GM18867 (cell line): ENCODE measurements around the gene ERCC2.
"Not testable (repeated sequence)": the region's sequence is repeated elsewhere in the genome, so short reads cannot be mapped to it uniquely, and the experiment has no call there.

Experiments
- ATAC-seq: cut with Tn5 transposase; IDR thresholded peaks from one replicate; pipeline ENCODE4 v1.9.1; 2021; ENCODE audit warnings: mild to moderate bottlenecking, moderate library complexity; ENCODE audit not compliant: unreplicated experiment

Gene ERCC2

DNA sequence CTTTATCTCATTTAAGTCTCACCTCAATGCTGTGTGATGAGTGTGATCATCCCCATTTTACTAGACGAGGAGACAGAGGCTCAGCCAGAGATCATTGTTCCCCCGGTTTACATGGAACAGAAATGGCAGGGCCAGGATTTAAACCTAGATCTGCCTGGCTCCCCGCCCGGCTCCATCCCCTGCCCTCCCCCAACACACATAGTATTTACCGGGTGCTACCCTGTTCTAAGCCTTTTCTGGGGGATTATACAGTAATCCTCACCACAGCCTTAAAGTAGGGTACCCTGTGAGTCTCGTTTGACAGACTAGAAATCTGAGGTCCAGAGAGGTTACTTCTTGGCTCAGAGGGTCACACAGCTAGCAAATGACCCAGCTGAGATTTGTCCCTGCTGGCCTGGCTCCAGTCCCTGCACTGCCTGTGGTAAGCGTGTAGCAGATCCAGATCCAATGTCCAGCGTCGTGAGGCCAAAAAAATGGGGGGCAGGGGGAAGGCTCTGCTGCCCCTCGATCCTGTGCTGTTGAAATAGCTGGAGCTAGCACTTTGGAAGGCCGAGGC is 33.6 kb downstream of the ERCC2 start:
- no peak for ATAC-seq

DNA sequence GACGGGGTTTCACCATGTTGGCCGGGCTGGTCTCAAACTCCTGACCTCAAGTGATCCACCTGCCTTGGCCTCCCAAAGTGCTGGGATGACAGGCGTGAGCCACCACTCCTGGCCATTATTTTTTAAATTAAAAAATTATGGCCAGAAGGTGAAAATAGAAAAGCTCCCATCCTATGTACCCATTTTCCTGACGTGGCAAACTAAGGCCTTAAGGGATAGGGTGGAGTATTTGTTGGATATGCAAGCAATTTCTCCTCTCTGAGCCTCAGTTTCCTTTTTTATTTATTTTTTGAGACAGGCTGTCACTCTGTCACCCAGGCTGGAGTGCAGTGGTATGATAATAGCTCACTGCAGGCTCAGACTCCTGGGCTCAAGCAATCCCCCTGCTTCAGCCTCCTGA is 35.5 kb downstream of the ERCC2 start:
- not testable (repeated sequence) for ATAC-seq

DNA sequence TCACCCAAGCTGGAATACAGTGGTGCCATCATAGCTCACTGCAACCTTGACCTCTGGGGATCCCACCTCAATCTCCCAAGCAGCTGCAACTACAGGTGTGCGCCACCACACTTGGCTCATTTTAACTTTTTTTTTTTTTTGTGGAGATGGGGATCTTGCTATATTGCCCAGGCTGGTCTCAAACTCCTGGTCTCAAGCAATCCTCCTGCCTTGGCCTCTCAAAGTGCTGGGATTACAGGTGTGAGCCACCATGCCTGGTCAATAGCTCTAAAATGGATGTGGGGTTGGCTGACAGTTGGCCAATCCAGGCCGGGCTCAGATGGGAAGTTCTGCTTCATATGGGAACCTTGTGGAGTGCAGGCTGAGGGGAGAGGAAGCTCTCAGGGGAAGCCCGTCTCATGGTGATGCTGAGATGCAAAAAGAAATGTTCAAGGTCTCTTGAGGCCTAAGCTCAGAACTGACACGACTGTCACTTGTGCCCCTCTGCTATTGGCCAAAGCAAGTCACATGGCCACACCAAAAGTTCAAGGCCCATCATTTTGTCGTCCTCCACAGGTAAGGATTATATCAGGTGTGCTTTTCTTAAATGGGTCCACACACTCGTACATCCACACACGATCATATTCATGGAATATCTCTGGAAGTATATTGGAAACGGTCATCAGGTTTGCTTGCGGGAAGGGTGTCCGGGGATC is 36.6 kb downstream of the ERCC2 start:
- no peak for ATAC-seq

DNA sequence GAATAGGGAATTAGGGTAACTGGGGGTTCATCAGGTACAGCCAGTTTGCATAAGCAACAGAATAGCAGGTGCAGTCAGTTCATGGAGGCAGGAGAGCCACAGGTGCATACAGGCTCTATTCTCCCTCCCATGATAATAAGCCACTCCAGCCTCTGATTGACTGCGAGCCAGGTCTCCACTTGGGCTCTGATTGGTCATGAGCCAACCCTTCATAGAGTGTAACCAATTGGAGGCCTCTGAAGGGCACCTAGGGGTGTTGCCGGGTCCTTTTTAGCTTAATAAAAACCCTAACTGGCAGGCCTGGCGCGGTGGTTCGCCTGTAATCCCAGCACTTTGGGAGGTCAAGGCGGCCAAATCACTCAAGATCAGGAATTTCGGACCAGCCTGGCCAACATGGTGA is 39.0 kb downstream of the ERCC2 start:
- no peak for ATAC-seq

DNA sequence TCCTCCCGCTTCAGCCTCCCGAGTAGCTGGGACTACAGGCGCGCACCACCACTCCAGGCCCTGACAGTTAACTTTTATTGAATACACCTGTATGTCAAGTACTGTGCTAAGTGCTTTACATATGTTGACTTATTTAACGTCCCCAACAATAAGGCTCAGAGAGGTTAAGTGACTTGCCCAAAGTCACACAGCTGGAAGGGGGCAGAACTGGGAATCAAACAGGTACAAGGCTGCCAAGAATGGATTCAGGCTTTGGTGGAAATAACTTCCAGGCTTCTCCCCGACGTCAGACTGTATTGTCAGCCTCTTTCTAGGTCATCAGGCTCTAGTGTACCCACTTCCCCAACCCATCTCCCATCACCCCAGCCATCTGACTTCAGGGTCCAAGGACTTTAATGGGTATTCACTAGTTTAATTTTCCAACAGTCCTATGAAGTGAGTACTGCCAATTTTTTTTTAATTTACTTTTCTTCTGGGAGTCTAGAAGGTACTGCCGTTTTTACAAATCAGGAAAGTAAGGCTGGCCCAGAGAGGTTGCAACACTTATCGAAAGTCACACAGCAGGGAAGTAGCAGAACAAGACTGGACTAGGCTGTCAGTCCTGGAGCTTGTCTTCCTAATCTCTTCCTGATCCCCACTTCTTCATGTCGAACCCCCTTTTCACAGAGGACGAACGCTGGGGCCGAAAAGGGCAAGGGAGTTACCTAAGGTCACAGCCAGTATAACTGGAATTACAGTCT is 42.8 kb downstream of the ERCC2 start:
- no peak for ATAC-seq

DNA sequence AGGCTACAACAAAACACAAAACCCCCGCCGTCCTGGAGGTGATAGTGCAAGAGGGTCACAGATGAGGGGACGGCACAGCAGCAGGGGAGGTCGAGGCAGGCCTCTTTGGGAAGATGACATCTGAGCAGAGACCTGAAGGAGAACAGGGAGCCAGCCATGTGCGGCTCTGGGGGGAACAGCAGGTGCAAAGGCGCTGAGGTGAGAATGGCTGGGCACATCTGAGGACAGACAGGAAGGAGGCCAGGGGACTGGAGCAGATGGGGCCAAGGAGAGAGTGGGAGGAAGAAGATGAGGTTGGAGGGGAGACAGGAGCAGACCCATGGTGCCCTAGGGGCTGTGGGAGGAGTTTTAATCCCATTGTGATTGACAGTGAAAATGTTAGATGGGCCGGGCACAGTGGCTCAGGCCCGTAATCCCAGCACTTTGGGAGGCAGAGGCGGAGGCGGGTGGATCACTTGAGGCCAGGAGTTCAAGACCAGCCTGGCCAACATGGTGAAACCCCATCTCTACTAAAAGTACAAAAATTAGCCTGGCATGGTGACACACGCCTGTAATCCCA is 45.9 kb downstream of the ERCC2 start:
- ATAC-seq: no peak

DNA sequence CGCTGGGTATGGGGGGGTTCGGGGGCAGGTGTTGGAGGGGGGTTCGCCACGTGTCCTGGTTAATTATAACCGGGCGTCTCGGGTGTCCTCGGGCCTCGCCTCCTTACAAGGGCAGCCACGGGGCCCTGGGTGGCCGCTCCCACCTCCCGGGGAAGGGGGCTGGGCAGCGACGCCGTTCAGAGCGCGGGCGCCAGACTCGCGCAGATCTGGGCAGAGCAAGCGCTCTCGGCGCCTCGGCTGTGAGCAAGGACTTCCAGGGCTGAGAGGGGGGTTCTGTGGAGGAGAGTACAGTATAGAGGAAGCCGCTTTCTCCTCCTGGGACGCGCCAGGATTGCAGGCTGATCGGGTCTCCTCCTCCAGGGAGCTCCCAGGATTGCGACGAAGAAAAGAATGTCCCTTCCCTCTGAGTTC is 46.7 kb downstream of the ERCC2 start:
- no peak for ATAC-seq

DNA sequence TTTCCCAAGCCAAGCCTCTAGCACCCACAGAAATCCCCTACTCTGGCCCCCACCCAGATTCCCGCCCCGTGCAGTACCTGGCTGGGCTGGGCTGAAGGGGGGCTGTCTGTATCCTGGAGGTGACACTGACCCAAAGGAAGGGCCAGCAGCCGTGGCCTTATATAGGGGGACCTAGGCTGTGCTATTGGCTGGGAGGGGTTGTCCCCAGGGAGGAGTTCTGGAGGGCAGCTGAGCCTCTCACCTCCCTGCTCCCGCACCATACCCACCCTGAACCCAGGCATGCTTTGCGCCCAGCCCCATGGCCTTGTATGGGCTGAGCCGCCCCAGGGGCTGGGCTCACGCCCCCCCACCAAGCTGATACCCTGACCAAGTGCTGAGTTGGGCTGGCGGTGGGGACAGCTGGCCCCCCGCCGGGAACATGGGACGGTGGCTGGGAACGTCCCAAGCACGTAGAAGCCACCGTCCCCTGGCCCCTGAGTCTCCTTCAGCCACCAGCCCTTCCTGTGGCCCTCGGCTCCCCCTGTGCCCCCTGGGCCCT is 47.6 kb downstream of the ERCC2 start, which contains the start of gene CKM:
CKM (minus strand) TSS at position 132 of the 538 bp plus-strand sequence. CDS start 3,162 bp downstream, outside the sequence.
- ATAC-seq: no peak

DNA sequence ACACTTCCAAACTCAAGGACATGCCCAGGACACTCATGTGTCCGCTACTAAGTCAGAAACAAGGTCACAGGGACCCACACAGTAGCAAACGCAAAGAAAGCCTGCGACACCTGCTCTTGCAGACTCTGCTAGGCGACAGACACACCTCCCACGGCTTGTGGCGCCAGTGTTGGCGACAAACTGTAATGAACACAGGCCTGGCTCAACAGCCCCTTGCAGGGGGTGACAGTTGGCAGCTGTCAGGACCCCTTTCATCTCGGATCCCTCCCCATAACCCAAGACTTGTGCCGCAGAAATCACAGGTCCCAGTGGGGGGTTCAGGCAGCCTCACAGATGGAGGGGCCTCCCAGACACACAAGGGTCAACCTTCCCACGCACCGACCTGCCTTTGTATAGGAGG is 48.1 kb downstream of the ERCC2 start:
- ATAC-seq: no peak

DNA sequence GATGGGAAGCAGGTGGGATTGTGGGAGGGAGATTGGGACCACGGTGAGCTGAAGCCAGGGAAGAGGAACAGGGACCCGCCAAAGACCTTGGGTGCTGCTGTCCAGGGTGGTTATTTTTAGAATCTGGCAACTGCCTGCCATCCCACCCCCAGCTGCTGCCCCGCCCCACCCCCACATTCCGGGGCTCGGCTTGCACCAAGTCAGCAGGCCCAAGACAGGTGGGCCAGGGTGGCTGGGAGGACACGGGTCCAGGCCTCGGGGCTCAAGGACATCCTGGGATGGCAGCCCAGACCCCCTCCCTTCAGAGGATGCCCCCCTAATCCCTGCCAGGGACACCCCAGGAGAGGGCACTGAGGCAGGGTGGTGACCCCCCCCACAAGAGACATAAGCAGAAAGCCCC is 48.5 kb downstream of the ERCC2 start:
- no peak for ATAC-seq

DNA sequence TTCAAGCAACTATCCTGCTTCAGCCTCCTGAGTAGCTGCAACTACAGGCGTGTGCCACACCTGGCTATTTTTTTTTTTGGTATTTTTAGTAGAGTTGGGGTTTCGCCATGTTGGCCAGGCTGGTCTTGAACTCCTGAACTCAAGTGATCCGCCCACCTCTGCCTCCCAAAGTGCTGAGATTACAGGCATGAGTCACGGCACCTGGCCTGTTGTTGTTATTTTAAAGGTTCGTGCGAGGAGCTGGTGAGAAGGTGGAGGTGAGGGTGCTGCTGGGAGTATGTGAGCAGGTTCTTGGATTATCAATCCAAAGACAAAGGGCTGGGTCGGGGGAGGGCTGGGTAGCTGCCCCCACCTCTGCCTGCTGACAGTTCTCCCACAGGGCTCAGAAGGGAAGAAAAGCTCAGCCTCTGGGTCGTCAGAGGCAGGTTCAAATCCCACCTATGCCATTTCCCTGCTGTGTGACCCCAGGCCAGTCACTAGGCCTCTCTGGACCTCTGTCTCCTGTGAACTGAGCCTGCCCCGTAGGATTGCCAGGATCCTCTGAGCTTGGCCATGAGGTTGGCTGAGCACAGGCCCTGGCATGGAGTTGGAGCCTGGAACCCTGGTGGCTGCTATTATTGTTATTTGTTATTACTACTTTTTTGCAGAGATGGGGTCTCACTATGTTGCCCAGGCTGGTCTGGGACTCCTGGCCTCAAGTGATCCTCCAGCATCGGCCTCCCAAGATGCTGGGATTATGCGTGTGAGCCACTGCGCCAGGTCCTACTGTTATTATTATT is 49.2 kb downstream of the ERCC2 start:
- ATAC-seq: no peak

DNA sequence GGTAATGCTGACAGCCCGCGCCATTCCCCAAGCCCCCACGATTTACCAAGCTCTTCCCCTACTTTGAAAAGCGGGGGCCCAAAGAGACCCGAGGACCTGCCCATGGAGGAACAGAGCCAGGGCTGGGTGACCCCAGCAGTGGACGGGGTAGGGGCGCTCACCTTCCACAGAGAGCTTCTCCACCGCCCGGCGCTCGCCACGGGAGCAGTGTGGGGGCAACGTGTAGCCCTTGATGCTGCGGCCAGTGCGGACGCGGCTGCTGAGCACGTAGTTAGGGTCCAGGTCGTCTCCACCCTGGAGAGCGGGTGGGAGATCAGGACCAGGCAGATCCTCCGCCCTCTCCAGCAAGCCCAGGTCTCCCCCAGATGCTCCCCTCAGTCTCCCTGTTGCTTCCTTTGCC is 55.1 kb downstream of the ERCC2 start:
- ATAC-seq: no peak

DNA sequence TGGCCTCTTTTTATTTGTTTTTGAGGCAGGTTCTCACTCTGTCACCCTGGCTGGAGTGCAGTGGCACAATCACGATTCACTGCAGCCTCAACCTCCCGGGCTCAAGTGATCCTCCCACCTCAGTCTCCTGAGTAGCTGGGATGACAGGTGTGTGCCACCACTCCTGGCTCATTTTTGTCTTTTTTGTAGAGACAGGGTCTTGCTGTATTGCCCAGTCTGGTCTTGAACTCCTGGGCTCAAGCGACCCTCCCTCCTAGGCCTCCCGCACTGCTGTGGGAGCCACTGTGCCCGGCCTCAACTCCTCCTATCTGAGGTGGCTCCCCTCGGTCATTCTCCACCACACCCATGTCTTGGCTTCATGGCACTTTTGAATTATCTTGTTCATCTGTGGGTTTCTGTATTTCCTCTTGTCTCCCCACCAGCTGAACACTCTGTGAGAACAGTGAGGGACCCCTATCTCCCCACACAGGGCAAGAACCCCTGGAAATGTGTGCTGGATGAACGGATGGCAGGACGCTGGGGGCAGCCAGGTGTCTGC is 55.6 kb downstream of the ERCC2 start:
- ATAC-seq: no peak

DNA sequence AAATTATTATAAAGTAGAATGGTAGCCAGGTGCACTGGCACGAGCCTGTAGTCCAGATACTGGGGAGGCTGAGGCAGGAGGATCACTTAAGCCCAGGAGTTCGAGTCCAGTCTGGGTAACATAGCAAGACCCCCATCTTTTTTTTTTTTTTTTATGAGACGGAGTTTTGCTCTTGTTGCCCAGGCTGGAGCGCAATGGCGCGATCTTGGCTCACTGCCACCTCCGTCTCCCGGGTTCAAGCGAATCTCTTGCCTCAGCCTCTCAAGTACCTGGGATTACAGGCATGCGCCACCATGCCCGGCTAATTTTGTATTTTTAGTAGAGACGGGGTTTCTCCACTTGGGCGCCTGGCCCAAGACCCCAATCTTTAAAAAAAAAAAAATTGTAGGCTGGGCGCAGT is 58.1 kb downstream of the ERCC2 start:
- not testable (repeated sequence) for ATAC-seq

DNA sequence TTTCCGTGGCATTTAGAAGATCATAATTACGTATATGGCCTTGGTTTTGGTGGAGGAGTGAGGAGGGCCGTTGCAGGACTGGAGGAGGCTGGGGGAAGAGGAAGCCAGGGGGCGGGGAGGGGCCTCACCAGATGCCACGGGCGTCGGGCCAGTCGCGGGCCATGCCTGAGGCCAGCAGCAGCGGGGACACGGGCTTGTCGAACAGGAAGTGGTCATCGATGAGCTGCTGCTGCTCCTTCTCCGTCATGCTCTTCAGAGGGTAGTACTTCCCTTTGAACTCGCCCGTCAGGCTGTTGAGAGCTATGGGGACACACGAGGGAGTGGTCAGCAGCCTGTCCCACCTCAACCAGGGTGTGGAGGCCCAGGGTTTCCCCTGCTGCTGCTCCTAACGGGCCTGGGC is 58.8 kb downstream of the ERCC2 start:
- ATAC-seq: no peak

DNA sequence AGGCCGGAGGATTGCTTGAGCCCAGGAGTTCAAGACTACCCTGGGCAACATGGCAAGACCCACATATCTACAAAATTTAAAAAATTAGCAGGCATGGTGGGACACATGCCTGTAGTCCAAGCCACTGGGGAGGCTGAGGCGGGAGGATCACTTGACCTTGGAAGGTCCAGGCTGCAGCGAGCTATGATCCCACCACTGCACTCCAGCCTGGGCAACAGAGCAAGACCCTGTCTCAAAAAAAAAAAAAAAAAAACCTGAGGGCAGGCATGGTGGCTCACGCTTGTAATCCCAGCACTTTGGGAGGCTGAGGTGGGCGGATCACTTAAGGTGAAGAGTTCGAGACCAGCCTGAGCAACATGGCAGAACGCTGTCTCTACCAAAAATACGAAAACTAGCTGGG is 61.1 kb downstream of the ERCC2 start:
- not testable (repeated sequence) for ATAC-seq

DNA sequence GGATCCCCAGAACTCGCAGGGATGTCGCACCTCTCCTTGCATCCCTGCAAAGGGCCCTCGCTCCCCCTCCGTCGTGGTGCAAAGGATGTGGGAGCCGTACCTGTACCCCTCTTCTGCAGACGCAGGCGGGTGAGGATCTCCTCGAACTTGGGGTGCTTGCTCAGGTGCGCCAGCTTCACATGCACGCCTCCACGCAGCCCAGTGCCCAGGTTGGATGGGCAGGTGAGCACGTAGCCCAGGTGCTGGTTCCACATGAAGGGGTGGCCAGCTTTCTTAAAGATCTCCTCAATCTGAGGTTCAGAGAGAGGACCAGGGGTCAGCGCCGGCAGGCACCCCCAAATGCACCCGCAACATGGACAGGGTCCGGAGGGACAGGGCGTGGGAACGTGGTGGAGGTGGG is 63.0 kb downstream of the ERCC2 start:
- no peak for ATAC-seq

DNA sequence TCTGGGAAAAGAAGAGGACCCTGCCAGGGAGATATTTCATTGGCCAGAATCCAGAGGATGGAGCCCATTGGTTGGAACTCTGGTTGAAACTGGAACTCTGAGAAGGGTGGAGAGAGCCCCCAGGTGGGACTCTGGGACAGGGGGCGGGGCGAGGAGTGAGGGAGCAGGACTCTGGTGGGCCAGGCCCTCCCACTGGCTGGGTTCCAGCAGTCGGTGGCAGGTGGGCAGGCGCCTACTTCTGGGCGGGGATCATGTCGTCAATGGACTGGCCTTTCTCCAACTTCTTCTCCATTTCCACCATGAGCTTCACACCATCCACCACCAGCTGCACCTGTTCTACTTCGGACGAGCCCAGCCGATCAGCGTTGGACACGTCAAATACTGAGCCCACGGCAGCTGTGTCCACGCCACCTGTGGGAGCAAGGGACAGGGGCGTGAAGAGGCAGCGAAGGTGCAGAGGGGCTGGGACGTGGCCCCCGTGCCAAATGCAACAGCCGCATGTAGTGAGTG is 63.8 kb downstream of the ERCC2 start:
- ATAC-seq: no peak

DNA sequence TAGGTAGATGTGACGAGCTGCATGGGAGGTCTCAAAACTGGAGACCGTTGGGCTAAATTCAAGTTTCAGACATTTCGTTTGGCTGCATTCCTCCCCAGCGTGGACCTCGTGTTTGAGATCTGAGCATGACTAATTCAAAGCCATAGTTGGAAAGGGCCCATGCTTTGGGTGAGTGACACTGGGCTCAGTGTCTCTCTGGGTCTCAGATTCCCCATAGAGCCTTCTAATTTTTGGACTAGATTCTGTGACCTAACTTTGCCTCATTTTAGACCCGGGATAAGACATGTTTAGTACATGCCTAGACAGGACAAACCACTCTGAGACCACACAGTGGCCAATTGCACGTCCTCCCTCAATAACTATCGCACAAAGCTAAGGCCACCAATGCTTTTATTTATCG is 64.3 kb downstream of the ERCC2 start:
- ATAC-seq: no peak

DNA sequence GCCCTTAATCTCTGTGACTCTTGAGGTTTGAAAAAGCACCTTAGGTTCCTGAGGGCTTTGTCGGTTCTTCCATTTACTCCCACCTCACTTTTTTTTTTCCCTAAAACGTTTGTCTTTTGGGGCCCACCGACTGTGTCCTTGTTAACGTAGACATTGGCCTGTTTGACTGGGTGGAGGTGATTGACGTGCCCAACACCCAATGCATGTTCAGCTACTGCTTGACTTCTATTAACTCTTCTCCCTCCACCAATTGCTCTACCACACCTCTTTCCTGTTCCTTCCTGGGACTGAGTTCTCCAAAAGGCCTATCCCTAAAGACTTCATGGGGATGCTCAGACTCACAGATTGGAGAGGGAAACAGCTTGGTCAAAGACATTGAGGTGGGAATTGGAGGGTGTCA is 65.0 kb downstream of the ERCC2 start:
- ATAC-seq: no peak
